ENCODE results near the gene RTN4RL2. TPM values are rescaled to one million over a fixed set of nuclear protein-coding genes. Genes with fewer than 3 reads are reported as not detected.

RTN4RL2 gene
- total RNA-seq, 1 donor from 2014 or later, result 1.3 TPM

DNA sequence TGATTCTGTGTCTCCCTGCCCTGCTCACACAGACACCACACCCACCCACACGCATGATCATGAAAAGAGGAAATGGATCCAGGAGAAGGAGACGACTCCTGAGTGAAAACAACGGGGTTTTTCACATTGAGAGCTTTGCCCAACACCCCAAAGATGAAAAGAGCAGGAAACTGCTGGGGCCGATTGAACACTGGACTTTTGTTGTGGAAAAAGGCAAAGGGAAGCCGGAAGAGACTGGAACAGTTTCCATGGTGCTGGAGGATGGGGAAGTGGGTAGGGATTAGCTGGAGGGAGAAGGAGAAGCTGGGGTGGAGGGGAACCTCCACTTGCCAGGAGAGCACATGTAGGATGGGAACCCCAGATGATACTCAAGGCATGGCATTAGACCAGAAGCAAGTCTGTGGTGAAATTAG is 28.2 kb upstream of the RTN4RL2 start:
- no peak overlapping the region for H3K27ac ChIP-seq (replicated peaks)
- no peak overlapping the region for H3K4me3 ChIP-seq
- no peaks in the 10 kb centered on the region for H3K9me3 ChIP-seq (replicated peaks)
- DNase-seq, result no peak
- H3K4me1 ChIP-seq, result peaks cover 33% of the 10 kb centered on the region
- no peaks in the 10 kb centered on the region for H3K36me3 ChIP-seq
- intact Hi-C loops (cut with micrococcal nuclease), result no loop called here
- no peaks in the 10 kb centered on the region for H3K27me3 ChIP-seq (ENCODE audit: low read depth)
- TF ChIP-seq, protein P1, sequence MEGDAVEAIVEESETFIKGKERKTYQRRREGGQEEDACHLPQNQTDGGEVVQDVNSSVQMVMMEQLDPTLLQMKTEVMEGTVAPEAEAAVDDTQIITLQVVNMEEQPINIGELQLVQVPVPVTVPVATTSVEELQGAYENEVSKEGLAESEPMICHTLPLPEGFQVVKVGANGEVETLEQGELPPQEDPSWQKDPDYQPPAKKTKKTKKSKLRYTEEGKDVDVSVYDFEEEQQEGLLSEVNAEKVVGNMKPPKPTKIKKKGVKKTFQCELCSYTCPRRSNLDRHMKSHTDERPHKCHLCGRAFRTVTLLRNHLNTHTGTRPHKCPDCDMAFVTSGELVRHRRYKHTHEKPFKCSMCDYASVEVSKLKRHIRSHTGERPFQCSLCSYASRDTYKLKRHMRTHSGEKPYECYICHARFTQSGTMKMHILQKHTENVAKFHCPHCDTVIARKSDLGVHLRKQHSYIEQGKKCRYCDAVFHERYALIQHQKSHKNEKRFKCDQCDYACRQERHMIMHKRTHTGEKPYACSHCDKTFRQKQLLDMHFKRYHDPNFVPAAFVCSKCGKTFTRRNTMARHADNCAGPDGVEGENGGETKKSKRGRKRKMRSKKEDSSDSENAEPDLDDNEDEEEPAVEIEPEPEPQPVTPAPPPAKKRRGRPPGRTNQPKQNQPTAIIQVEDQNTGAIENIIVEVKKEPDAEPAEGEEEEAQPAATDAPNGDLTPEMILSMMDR (IDR thresholded peaks at IDR 0.05; ENCODE audit: borderline replicate concordance), result no peak

DNA sequence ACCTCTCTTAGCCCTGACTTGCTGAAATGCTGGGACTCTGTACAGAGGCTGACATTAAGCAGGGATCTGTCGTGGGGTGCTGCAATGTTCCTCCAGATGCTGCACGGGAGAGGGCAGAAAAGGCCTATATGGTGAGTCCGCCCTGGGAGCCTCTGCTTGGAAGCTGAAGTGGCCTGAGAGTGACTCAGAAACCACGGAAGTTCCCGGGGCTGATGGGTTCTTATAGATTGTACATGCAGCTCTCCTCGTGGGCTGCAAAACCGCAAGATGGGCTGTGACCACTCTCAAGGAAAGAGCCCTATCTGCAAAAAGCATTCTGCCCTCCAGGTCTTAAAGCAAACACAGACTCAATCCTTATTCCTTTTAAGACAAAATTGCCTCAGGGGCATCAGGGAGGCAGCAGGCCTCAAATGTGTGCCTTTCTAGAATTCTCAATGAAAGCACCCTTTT is 27.6 kb upstream of the RTN4RL2 start:
- Histone ChIP-seq H3K36me3 (no peaks in the 10 kb centered on the region), H3K27me3 (ENCODE audit: low read depth) (no peaks in the 10 kb centered on the region), H3K4me3 (no peak overlapping the region), H3K4me1 (peaks cover 27% of the 10 kb centered on the region), H3K27ac (replicated peaks) (no peak overlapping the region), H3K9me3 (replicated peaks) (no peaks in the 10 kb centered on the region)
- no peak for DNase-seq
- intact Hi-C loops (cut with micrococcal nuclease), result no loop called here
- TF ChIP-seq, protein P1 (IDR thresholded peaks at IDR 0.05; ENCODE audit: borderline replicate concordance), result no peak

DNA sequence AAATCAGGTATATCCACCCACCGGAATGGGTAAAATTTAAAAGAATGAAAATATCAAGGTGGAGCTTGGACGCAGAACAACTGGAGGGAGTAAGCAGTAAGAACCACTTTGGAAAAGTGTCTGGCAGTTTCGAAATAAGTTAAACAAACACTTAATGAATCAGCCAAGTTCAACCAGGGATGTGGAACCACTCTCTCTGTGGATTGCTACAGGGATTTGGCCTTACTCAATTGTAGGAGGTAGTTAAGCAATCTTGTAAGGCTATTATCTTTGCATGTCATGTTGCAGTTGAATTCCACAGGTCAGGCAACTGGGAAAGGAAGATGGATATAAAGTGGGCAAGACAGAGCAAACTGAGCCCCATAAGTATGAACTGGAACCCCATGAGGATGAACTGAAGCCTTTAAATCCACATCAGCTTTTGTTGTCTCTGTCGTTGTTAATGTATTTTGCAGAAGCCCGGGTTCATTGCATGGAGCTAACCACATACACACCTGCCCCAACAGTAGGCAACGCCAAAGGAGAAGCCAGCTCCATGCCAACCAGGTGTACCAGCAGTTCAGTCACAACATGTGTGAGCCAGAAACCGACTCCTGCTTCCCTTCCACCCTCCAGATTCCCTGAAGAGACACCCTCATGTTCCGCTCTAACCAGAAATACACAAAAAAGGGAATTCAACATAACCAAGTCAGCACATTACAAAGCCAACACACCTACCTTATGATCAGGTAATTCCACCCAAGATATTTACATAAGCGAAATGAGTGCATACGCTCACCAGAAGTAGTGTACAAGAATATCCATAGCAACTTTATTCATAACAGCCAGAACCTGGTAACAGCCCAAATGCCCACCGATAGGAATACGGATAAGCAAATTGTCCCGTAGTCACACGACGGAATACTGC is 25.4 kb upstream of the RTN4RL2 start:
- Histone ChIP-seq H3K9me3 (replicated peaks) (no peaks in the 10 kb centered on the region), H3K4me1 (peaks cover 8% of the 10 kb centered on the region), H3K27ac (replicated peaks) (peak overlapping the region; percentile 27), H3K4me3 (no peak overlapping the region), H3K36me3 (no peaks in the 10 kb centered on the region), H3K27me3 (ENCODE audit: low read depth) (no peaks in the 10 kb centered on the region)
- intact Hi-C loops (cut with micrococcal nuclease), result no loop called here
- TF ChIP-seq, protein P1 (IDR thresholded peaks at IDR 0.05; ENCODE audit: borderline replicate concordance), result no peak
- DNase-seq, result no peak

DNA sequence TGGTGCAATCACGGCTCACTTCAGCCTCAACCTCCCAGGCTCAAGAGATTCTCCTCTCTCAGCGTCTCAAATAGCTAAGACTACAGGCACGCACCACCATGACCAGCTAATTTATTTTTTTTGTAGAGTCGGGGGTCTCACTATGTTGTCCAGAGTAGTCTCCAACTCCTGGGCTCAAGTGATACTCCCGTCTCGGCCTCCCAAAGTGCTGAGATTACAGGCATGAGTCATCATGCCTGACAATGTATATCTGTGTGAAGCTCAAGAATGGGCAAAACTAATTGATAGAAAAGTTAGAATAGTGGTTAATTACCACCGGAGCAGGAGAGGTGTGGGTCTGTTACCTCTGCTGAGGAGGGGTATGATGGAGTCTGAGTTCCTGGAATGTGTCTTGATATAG is 24.3 kb upstream of the RTN4RL2 start:
- TF ChIP-seq, protein P1 (IDR thresholded peaks at IDR 0.05; ENCODE audit: borderline replicate concordance), result no peak
- no peaks in the 10 kb centered on the region for H3K36me3 ChIP-seq
- intact Hi-C loops (cut with micrococcal nuclease), result no loop called here
- H3K9me3 ChIP-seq (replicated peaks), result no peaks in the 10 kb centered on the region
- no peaks in the 10 kb centered on the region for H3K4me1 ChIP-seq
- no peaks in the 10 kb centered on the region for H3K27me3 ChIP-seq (ENCODE audit: low read depth)
- no peak overlapping the region for H3K4me3 ChIP-seq
- H3K27ac ChIP-seq (replicated peaks), result no peak overlapping the region
- no peak for DNase-seq

DNA sequence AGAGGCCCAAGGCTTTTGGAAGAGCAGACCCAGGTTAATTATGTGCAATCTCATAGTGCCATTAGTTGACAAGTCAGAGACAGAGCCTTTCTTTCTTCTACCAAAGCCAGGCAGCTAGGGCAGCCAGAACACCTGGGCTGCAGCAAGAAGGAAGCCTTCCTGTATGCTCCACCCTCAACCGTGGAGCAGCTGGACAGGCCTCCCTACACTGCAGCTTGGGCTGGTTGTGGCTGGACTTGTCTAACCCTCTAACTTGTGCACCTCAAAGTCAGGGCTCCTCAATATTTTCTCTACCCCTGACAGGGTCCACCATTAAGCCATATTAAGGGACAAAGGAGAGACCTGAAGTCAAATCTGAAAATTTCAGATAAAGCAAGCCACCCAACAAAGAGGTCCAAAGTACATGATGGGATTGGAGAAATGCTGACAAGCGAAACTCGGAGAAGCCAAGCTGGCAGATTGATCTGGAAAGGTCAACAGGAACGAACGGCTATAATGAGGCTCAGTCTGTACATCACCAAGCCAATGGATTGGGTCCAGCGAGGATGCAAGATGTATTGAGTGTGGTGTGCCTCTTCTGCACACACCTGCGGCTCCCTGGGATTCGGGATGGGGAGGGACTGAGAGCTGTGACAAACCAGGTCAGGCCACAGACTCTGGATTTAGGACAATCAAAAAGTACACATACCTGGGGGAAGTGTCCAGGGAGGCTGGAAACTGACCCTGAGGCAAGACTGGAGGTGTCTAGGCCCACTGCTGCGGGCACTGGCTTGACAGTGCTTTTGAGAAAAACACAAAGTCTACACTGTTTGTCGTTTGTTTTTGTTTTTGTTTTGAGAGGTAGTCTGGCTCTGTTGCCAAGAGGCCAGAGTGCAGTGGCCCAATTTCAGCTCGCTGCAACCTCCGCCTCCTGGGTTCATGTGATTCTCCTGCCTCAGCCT is 21.7 kb upstream of the RTN4RL2 start:
- H3K4me3 ChIP-seq, result no peak overlapping the region
- TF ChIP-seq, protein P1 (IDR thresholded peaks at IDR 0.05; ENCODE audit: borderline replicate concordance), result no peak
- no peaks in the 10 kb centered on the region for H3K27me3 ChIP-seq (ENCODE audit: low read depth)
- no peak overlapping the region for H3K27ac ChIP-seq (replicated peaks)
- H3K36me3 ChIP-seq, result no peaks in the 10 kb centered on the region
- no peaks in the 10 kb centered on the region for H3K4me1 ChIP-seq
- intact Hi-C loops (cut with micrococcal nuclease), result no loop called here
- H3K9me3 ChIP-seq (replicated peaks), result no peaks in the 10 kb centered on the region
- no peak for DNase-seq

Measured in left ventricle myocardium inferior (tissue), 1 donor.